ES-I3 (cell line): ENCODE results near the gene SYAP1.

ENCODE experiments used
- H3K36me3 ChIP-seq: 2 replicates; pipeline ENCODE4 v1.6.1; 2013; ENCODE audit warnings: mild to moderate bottlenecking, low read length, control low read depth, moderate library complexity; ENCODE audit not compliant: insufficient read depth
- H3K4me1 ChIP-seq: 2 replicates; pipeline ENCODE4 v1.6.1; 2013; ENCODE audit warnings: mild to moderate bottlenecking, control low read depth, low read length; ENCODE audit not compliant: insufficient read depth
- H3K9ac ChIP-seq: 2 replicates; pipeline ENCODE4 v1.6.1; 2013; ENCODE audit warnings: low read depth, mild to moderate bottlenecking, low read length, moderate library complexity
- H3K9me3 ChIP-seq: 2 replicates; pipeline ENCODE4 v1.6.1; 2013; ENCODE audit warnings: mild to moderate bottlenecking, low read length, moderate library complexity; ENCODE audit not compliant: control insufficient read depth, insufficient read depth

Gene SYAP1

DNA sequence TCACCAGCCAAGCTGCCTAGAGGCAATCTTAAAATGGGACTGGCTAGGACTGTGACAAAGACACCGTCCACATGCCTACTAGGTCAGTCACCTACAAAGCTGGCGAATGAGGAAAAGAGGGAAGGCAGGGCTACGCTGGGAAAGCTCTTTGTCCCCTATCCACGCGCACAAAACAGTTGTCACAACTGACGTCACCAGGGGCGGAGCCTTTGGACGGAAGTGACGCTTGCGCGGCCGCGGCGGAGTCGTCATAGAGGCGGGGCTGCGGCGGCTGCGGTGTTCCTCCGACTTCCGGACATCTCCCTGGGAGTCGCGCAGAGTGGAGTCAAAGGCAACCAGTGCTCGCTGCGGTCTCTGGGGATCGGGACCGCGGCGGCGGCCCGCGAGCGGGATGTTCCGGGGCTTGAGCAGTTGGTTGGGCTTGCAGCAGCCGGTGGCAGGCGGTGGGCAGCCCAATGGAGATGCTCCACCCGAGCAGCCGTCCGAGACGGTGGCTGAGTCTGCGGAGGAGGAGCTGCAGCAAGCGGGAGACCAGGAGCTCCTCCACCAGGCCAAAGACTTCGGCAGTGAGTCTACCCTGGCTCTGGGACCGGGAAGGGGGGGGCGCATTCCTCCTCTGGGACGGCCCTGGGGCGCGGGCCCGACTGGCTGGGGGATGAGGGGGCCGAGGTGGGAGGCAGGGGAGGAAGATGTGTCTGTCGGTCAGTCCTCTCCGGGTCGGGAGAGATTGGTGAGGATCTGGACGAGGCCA is at the start of gene SYAP1:
TSS of gene SYAP1 (plus strand) at position 279 of the 751 bp plus-strand sequence. CDS start at position 392, 113 bp downstream.
- peak within 1 kb of the TSS; percentile 67 for H3K9ac ChIP-seq
- H3K36me3 ChIP-seq, result no peaks in the 10 kb centered on the region
- H3K4me1 ChIP-seq, result no peaks in the 10 kb centered on the region
- H3K9me3 ChIP-seq, result no peaks in the 10 kb centered on the region

DNA sequence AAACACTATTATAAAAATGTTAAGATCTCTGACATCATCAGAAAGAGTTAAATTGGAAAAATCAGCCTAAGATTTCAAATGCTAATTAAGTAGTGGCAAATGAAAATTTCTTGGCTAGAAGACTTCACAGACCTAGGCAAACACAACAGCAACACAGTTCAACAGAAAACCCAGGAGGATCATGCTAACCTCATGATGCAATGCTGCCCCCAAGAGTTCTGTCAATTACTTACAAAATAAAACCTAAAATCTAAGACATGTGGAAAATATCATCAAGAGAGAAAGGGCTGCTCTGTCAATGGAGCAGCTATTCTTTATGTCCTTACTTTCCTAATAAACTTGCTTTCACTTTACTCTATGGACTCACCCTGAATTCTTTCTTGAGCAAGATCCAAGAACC is 48.4 kb upstream of the SYAP1 start:
- H3K9me3 ChIP-seq, result no peaks in the 10 kb centered on the region
- H3K4me1 ChIP-seq, result peaks cover 5% of the 10 kb centered on the region; the same call in 1 of the 2 replicates
- H3K36me3 ChIP-seq, result peaks cover 10% of the 10 kb centered on the region; the same call in 1 of the 2 replicates
- H3K9ac ChIP-seq, result no peak overlapping the region

DNA sequence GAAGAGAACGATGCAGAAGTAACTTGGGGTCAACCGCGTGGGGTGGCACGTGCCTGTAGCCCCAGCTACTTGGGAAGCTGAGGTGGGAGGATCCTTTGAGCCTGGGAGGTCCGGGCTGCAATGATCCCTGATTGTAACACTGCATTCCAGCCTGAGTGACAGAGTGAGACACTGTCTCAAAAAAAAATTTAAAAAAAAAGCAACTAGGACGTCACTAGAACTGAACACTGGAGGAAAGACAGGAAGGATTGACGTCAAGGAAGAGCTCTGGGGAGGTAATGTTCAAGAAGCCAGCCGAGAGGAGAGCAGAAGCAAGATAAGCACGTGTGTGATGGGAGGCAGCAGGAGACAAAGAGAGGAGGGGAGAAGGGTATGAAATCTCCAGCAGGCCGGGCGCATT is 40.7 kb upstream of the SYAP1 start:
- H3K9me3 ChIP-seq, result no peaks in the 10 kb centered on the region

DNA sequence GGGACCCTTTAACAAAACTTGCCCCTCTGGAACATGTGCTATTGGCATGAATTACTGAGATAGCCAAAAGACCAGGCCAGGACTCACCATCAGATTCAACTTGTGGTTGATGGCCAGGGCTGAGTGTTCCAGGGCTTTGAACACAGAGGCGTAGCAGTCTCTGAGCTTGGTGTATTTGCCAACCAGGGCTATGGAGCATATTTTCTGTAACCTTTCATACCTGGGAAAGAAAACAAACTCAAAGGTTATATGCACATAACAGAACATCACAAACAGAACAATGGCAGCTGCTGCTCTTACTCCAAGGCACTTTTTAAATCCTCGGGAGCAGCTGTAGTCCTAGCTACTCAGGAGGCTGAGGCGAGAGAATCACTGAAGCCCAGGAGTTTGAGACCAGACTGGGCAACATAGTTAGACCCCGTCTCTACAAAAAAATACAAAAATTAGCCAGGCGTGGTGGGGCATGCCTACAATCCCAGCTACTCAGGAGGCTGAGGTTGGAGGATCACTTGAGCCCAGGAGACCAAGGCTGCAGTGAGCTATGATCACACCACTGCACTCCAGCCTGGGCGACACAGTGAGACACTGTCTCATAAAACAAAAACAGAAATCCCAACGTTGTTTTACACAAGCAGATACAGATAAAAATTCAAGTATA is 36.3 kb upstream of the SYAP1 start:
- H3K36me3 ChIP-seq, result peaks cover 10% of the 10 kb centered on the region; the same call in 1 of the 2 replicates
- H3K9me3 ChIP-seq, result no peaks in the 10 kb centered on the region
- no peaks in the 10 kb centered on the region for H3K4me1 ChIP-seq
- no peak overlapping the region for H3K9ac ChIP-seq

More for the DNA sequence above, 40.7 kb upstream of the SYAP1 start:
- Histone ChIP-seq H3K4me1 (no peaks in the 10 kb centered on the region), H3K9ac (no peak overlapping the region), H3K36me3 (peaks cover 17% of the 10 kb centered on the region; the same call in 1 of the 2 replicates)

DNA sequence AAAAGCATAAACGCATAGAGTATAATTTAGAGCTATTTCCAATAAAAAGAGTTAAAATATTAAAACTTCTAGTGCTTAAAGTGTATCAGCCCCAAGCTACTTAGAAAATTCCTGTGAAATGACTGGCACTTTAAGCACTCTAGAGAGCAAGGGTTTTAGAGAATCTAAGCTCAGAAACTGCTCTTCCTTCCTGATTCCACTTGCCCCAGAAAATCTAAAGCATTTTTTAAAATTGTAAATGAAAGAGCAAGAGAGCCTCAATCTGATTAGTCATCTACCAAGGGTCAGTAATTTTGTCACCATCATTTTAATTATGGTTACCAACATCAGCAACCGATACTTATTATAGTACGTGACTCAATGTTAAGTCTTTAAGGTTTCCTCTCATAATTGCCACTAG is 31.9 kb upstream of the SYAP1 start:
- H3K9ac ChIP-seq, result no peak overlapping the region
- H3K9me3 ChIP-seq, result no peaks in the 10 kb centered on the region
- peaks cover 26% of the 10 kb centered on the region; the same call in 1 of the 2 replicates for H3K36me3 ChIP-seq

DNA sequence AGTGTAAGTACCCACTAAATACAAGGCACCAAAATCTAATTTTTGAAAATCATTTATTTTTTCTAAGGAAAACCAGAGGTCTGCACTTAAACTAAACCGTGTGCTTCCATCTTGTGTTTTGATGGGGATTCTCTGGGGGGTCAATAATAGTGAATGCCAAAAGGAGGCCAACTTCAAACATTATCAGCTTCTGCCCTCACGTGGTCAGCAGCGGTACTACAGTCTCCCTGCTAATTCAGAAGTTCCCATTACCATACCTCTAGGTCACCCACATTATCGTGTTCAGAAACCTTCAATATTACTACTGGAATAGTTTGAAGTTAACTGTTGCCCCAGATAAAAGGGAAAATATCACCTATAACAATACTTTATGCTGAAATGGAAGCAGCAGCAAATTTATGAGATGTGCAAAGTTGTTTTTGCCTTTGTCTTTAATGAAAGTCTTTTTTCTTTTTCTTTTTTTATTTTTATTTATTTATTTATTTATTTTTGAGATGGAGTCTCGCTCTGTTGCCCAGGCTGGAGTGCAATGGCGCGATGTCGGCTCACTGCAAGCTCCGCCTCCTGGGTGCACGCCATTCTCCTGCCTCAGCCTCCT is 24.2 kb upstream of the SYAP1 start:
- H3K9me3 ChIP-seq, result no peaks in the 10 kb centered on the region; the same call in 1 of the 2 replicates
- no peaks in the 10 kb centered on the region for H3K4me1 ChIP-seq
- no peak overlapping the region for H3K9ac ChIP-seq
- peaks cover 34% of the 10 kb centered on the region for H3K36me3 ChIP-seq

More for the DNA sequence above, 31.9 kb upstream of the SYAP1 start:
- H3K4me1 ChIP-seq, result no peaks in the 10 kb centered on the region

DNA sequence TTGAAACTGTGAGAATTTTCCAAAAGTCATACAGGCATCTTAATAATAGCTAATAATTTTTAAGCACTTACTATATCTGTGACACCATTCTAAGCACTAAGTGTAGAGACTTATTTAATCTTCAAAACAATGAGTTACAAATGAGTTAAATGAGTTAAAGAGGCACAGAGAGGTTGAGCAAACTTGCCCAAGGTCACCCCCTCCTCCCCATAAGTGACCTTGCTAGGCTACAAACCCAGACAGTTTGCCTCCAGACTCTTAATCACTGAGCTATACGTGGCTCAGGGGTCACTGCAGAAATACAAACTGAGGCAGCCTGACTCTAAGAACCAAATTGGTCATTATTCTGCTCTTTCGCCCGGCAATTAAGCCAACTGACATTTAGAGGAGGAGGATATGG is 22.5 kb upstream of the SYAP1 start:
- Histone ChIP-seq H3K9ac (no peak overlapping the region), H3K4me1 (no peaks in the 10 kb centered on the region), H3K36me3 (peaks cover 38% of the 10 kb centered on the region), H3K9me3 (no peaks in the 10 kb centered on the region; the same call in 1 of the 2 replicates)

GRCh38 chrX:16699389-16699788 is 20.0 kb upstream of the SYAP1 start:
- Histone ChIP-seq H3K4me1 (no peaks in the 10 kb centered on the region), H3K36me3 (peaks cover 25% of the 10 kb centered on the region), H3K9ac (no peak overlapping the region), H3K9me3 (no peaks in the 10 kb centered on the region; the same call in 1 of the 2 replicates)

- no peaks in the 10 kb centered on the region for H3K4me1 ChIP-seq
- H3K36me3 ChIP-seq, result peaks cover 25% of the 10 kb centered on the region
- no peaks in the 10 kb centered on the region; the same call in 1 of the 2 replicates for H3K9me3 ChIP-seq
- no peak overlapping the region for H3K9ac ChIP-seq
Observed at GRCh38 chrX:16700734-16701133, 18.7 kb upstream of the SYAP1 start.

- peaks cover 19% of the 10 kb centered on the region for H3K36me3 ChIP-seq
Observed at GRCh38 chrX:16702700-16703599, 16.5 kb upstream of the SYAP1 start.

GRCh38 chrX:16705370-16705769 is 14.0 kb upstream of the SYAP1 start:
- no peak overlapping the region for H3K9ac ChIP-seq
- peaks cover 13% of the 10 kb centered on the region; the same call in 1 of the 2 replicates for H3K36me3 ChIP-seq
- H3K4me1 ChIP-seq, result no peaks in the 10 kb centered on the region
- H3K9me3 ChIP-seq, result no peaks in the 10 kb centered on the region

More at GRCh38 chrX:16702700-16703599, 16.5 kb upstream of the SYAP1 start:
- Histone ChIP-seq H3K9me3 (no peaks in the 10 kb centered on the region), H3K4me1 (no peaks in the 10 kb centered on the region), H3K9ac (no peak overlapping the region)

- peaks cover 2% of the 10 kb centered on the region; the same call in 1 of the 2 replicates for H3K36me3 ChIP-seq
- no peak overlapping the region for H3K9ac ChIP-seq
Observed at GRCh38 chrX:16708016-16708415, 11.4 kb upstream of the SYAP1 start.

DNA sequence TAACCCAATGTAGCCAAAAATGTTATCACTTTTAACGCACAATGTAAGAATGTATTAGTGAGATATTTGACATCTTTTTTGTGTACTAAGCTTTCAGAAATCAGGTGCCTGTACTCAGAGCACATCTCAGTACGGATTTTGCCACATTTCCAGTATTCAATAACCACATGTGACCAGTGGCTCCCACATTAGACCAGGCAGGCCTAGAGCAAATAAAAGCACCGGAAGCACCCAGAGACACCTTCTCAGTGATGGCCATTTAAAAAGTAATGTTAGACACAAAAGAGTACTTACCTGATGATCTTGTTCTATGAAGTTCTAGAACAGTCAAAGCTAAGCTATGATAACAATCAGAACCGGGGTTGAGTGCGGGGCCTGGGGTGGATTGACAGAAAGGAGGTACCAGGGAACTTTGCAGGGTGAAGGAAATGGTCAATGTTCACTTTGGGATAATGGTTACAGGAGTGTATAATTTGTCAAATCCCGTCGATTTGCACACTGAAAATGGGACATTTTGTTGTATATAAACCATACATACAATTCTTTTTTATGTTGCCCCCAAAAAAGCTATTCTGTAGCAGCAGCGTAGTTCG is 8.1 kb upstream of the SYAP1 start:
- H3K4me1 ChIP-seq, result no peaks in the 10 kb centered on the region
- peaks cover 2% of the 10 kb centered on the region; the same call in 1 of the 2 replicates for H3K36me3 ChIP-seq
- H3K9me3 ChIP-seq, result no peaks in the 10 kb centered on the region
- H3K9ac ChIP-seq, result peak overlapping the region; percentile 66

More at GRCh38 chrX:16708016-16708415, 11.4 kb upstream of the SYAP1 start:
- Histone ChIP-seq H3K9me3 (no peaks in the 10 kb centered on the region), H3K4me1 (no peaks in the 10 kb centered on the region)
